Activated T-cell treated with anti-CD3 and anti-CD28 coated beads, Interleukin-2, amount 50 U/mL, for 4 hours (primary cell): ENCODE results near the gene MRPS34. TPM values are rescaled to one million over a fixed set of nuclear protein-coding genes. Genes with fewer than 3 reads are reported as not detected.
"Not testable (repeated sequence)": the region's sequence is repeated elsewhere in the genome, so short reads cannot be mapped to it uniquely, and the experiment has no call there.

Experiments used
- ATAC-seq, 2 donors: fragments of 200-7000 bp; cut with Tn5 transposase; one replicate each; pipeline ENCODE4 v1.10.0; 2021
- DNase-seq: peaks from one replicate; pipeline ENCODE4 v3.0.0-alpha.2; 2020
- H3K27me3 Mint-ChIP-seq: one replicate; pipeline ENCODE4 v1.8.0; 2021; ENCODE audit warnings: low read depth, mixed read lengths
- H3K36me3 Mint-ChIP-seq: one replicate; pipeline ENCODE4 v1.8.0; 2022; ENCODE audit warnings: mixed read lengths; ENCODE audit not compliant: insufficient read depth
- H3K4me1 Mint-ChIP-seq: one replicate; pipeline ENCODE4 v1.8.0; 2021; ENCODE audit warnings: low read depth, mixed read lengths
- H3K4me3 Mint-ChIP-seq: one replicate; pipeline ENCODE4 v1.8.0; 2021; ENCODE audit warnings: mild to moderate bottlenecking, moderate library complexity, mixed read lengths
- H3K9me3 Mint-ChIP-seq: one replicate; pipeline ENCODE4 v1.8.0; 2021; ENCODE audit warnings: mixed read lengths
- total RNA-seq, 3 donors: library from RNA; stranded (reverse); gene quantifications; one replicate each; pipeline ENCODE4 v1.2.1, GENCODE V29; 2021

Gene MRPS34
- total RNA-seq, 3 donors from 2014 or later = 223 to 288 (median 265) TPM

GRCh38 chr16:1746693-1747195, 26.2 kb downstream of the MRPS34 start:
- Mint-ChIP-seq H3K27me3 (no peaks in the 10 kb centered on the region), H3K36me3 (peaks cover 9% of the 10 kb centered on the region), H3K9me3 (no peaks in the 10 kb centered on the region), H3K4me3 (no peak overlapping the region), H3K4me1 (no peaks in the 10 kb centered on the region)
- DNase-seq (no peak), ATAC-seq (no peak)

DNA sequence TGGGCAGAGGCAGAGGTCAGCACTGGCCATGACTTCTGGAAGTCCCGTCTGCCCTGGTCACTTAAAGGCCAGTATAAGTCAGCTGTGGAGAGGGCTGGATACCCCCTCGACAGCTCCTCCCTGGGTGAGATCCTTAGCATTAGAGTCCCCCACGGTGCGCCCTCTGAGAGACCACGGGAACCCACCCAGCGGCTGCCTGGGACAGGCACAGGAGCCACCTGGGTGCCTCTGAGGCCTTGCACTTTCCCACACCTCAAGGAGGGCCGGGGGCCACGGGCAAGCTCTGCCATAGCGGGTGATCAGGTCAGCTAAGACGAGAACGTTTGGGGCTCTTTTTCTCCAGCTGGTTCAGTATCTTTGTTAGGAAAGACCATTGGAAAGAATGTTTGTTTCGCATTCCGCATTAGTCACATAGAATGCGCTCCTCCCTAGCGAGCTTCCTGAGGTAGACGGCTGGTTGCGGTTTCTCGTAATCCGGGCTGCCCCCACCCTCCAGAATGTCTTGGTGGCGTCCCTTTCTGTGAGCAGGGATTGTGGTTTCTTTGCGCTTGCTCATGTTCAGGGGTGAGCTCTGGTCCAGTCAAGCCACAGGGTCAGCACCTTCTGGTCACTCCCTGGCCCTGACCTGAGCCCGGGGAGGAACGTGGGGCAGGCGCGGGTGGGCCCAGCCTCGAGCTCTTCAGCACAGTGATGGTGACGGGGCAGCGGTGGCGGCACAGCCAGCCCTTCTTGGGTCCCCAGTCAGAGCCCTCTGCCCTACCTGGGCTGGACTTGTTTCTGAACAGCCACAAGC, 26.8 kb downstream of the MRPS34 start:
- no peak overlapping the region for H3K4me3 Mint-ChIP-seq
- no peaks in the 10 kb centered on the region for H3K27me3 Mint-ChIP-seq
- no peak for ATAC-seq
- H3K9me3 Mint-ChIP-seq = no peaks in the 10 kb centered on the region
- peaks cover 9% of the 10 kb centered on the region for H3K36me3 Mint-ChIP-seq
- DNase-seq = no peak
- H3K4me1 Mint-ChIP-seq = no peaks in the 10 kb centered on the region

DNA sequence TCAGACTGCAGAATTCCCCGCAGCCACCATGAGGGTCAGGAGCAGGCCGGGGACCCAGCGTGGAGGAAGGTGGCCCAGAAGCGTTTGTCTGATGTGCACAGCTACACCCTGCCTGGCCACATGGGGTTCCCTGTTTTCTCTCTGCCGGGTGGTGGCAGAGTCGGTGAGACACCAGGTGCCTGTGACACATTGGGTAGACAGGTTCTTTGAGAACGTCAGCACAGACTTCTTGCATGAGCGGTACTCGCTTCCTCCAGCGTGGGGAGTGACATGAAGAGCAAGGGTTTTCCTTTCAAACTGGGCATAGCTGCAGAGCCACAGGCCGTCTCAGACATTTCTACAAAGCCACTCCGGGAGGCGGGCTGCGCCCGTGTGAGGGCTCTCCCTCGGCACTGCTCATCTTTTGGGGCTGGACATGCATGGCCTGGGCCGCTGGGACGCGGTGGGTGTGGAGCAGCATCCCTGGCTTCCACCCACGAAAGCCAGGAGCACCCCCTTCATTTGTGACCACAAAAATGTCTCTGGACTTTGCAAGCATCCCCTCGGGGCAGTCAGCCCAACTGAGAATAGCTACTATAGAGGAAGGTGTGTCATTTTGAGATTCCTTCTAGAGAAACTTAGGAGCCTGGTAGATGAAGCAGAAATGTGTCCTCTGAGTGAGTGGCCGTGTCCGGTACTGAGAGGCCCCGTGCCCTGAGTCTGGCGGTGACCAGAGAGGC, 27.6 kb downstream of the MRPS34 start:
- Mint-ChIP-seq H3K4me1 (no peaks in the 10 kb centered on the region), H3K4me3 (no peak overlapping the region), H3K9me3 (no peaks in the 10 kb centered on the region), H3K36me3 (peaks cover 9% of the 10 kb centered on the region), H3K27me3 (no peaks in the 10 kb centered on the region)
- ATAC-seq (no peak), DNase-seq (no peak)

DNA sequence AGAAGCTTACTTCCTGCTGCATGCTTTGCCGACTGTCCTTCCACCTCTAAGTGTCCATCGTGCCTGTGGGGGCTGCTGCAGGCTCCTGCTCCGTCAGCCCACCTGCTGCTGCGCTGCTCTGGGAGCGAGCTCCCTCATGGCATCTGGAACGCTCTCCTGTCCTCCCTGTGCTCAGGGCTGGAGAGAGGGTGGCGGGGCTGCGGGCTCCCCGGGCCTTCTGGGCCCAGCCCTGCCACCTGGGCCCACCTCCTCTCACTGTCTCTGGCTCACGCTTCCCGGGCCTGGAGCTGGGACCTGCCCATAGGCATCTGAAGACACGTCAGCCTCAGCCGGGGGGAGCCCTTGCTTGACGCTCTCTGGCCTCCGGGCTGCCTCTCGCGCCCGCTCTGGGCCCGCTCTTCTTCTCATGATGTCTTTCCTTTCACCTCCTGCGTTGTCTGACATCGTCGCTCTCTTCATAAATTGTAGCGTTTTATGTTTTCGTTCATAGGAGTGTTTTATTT, 28.5 kb downstream of the MRPS34 start:
- no peaks in the 10 kb centered on the region for H3K27me3 Mint-ChIP-seq
- no peaks in the 10 kb centered on the region for H3K9me3 Mint-ChIP-seq
- no peak for ATAC-seq
- no peak overlapping the region for H3K4me3 Mint-ChIP-seq
- no peak for DNase-seq
- H3K36me3 Mint-ChIP-seq = peaks cover 9% of the 10 kb centered on the region
- no peaks in the 10 kb centered on the region for H3K4me1 Mint-ChIP-seq

DNA sequence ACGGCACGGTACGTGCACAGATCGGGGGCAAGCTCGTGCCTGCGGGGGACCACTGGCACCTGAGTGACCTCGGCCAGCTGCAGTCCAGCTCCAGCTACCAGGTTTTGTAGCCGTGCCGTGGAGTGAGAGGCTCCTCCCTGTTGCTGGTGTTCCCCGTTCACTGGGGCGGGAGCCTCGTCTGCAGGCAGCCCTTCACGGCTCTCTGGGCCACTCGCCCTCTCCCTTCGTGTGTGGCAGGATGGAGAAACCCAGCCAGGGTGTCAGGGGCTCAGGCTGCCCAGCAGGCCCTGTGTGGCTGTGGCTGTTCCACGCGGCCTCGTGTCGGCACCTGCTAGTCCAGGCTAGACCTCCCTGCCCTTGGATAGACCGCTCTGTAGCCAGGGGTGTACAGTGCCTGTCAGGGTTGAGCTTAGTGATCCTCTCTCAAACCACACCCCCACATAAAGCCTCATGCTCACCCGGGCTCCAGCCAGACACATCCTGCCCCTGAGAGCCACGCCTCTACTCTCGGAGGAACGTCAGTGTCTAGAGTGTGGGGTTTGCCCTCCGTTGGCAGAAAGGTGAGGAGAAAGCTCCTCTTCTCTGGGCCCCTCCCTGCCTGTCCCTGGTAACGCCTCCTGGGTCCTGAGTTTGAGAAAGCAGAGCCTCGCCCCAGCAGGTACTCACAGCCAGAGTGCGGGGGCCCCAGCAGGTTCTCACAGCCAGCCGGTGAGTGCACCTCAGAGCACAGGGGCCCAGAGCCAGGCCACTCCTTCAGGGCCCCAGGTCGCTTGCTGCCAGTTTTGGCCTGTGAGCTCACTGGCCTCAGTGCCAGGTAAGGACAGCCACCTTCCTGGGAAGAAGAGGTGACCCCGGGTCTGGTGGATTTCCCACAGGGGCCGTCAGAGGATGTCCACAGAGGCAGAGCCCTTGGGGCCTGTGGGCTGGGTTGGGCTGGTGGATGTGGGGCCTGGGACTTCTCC, 29.3 kb downstream of the MRPS34 start:
- ATAC-seq (no peak), DNase-seq (no peak)
- Mint-ChIP-seq H3K4me3 (no peak overlapping the region), H3K4me1 (no peaks in the 10 kb centered on the region), H3K36me3 (peaks cover 9% of the 10 kb centered on the region), H3K27me3 (no peaks in the 10 kb centered on the region), H3K9me3 (no peaks in the 10 kb centered on the region)

DNA sequence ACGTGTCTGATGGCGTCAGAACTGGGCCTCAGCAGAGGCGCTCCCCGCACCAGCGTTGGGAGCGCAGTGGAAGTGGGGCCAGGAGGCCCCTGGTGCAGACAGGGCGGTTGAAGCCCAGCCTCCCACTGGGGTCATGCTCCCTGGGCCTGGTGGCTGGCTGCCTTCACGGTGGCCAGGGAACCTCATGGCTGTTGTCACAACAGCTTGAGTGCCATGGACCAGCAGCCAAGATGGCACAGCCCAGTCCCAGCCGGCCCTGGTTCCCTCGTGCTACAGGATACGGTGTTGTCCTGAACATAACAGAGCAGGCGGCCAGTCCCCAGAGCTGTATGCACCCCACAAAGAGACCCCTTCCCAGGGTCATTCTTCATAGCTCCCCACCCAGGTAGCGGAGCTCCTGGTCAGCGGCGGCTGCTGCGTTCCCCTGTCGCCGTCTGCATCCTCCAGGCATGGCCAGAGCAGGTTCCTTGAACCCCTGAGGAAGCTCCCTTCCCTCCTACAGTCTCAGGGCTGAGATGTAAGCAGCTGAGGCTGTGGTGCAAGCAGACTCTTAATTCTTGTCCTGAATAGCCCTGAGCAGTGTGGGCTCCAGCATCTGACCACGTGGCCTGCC, 31.3 kb downstream of the MRPS34 start:
- Mint-ChIP-seq H3K4me3 (no peak overlapping the region), H3K9me3 (no peaks in the 10 kb centered on the region), H3K27me3 (no peaks in the 10 kb centered on the region), H3K36me3 (peaks cover 5% of the 10 kb centered on the region), H3K4me1 (no peaks in the 10 kb centered on the region)
- no peak for ATAC-seq
- DNase-seq = no peak

DNA sequence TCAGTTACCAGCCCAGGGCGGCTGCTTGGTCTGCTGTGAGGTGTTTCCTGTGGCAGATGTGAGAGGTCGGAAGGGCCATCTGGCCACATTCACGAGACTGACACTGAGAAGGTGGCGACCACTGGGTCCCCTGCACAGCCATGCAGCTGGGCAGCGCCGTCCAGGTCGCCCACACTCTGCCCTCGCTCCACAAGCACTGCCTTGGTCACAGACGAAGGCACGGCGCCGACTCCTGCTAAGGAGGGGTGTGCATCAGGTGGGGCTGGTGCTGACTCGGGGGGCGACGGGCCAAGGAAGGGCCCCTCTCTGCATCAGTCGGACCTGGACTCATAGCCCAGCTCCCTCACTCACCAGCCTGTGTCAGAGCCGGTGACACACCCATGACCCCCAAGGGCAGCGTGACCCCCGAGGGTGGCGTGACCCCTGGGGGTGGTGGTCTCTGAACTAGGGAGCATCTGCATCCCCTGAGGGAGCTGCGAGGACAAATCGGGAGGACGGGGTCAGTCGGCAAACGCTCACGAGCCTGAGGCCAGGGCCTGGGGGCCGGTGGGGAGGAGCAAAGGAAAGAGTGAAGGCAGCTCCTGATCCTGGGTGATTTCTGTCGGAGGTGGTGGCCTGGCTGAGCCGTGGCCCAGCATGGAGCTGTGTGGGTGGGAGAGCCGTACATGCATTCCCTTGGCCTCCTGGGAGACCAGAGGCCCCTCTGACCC, 32.0 kb downstream of the MRPS34 start:
- DNase-seq (no peak), ATAC-seq (no peak)
- no peak overlapping the region for H3K4me3 Mint-ChIP-seq
- peaks cover 5% of the 10 kb centered on the region for H3K36me3 Mint-ChIP-seq
- no peaks in the 10 kb centered on the region for H3K9me3 Mint-ChIP-seq
- H3K4me1 Mint-ChIP-seq = no peaks in the 10 kb centered on the region
- no peaks in the 10 kb centered on the region for H3K27me3 Mint-ChIP-seq

DNA sequence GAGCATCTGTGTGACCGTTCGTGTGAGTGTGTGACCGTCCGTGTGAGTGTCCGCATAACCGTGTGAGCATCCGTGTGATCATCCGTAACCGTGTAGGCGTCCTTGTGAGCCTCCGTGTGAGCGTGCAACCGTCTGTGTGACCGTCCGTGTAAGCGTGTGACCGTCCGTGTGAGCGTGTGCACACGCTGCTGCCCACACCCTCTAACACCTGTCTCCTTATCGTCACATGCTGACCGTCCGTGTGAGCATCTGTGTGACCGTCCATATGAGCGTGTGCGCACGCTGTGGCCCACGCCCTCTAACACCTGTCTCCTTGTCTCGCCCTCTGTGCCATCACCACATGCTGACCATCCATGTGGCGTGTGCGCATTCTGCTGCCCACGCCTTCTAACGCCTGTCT, 32.7 kb downstream of the MRPS34 start:
- no peak overlapping the region for H3K4me3 Mint-ChIP-seq
- peaks cover 5% of the 10 kb centered on the region for H3K36me3 Mint-ChIP-seq
- H3K9me3 Mint-ChIP-seq = no peaks in the 10 kb centered on the region
- H3K27me3 Mint-ChIP-seq = no peaks in the 10 kb centered on the region
- no peaks in the 10 kb centered on the region for H3K4me1 Mint-ChIP-seq
- no peak for DNase-seq
- no peak for ATAC-seq

DNA sequence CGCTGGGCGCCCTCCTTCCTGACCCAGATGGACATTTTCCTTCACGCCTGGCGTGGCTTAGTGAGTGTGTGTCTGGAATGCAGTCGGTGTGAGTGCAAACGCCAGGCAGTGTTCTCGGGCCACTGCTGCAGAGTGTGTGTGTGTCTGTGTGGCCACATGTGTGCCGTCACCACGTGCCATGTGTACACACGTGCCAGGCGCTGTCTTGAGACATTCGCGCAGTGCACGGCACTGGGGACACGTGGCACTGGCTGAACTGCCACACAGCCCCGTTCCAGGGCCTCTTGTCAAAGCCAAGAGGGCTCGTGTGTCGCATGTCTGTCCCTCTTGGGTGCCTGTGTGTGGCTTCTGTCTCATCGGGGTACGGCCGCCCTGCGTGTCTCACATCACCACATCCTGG, 38.1 kb downstream of the MRPS34 start:
- no peaks in the 10 kb centered on the region for H3K27me3 Mint-ChIP-seq
- ATAC-seq (no peak), DNase-seq (no peak)
- H3K36me3 Mint-ChIP-seq = peaks cover 3% of the 10 kb centered on the region
- H3K4me1 Mint-ChIP-seq = no peaks in the 10 kb centered on the region
- H3K9me3 Mint-ChIP-seq = no peaks in the 10 kb centered on the region
- no peak overlapping the region for H3K4me3 Mint-ChIP-seq

DNA sequence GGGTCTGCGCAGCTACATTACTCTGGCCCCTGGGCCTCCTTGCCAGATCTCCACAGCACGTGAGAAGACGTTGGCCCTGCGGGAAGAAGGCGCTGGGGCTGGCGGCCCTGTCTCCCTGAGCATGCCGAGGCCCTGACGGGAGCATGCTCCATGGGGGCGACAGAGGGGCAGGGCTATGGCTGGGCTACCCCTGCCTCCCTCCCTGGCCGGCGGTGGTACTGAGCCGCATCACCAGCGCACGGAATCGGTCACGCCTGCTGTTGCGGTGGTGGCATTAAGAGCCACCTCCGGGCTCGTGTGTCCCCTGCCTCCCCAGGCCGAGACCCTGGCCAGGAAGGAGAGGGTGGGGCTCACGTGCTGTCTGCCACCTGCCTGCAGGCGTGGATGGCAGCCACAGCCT, 38.8 kb downstream of the MRPS34 start:
- no peak for ATAC-seq
- Mint-ChIP-seq H3K36me3 (peaks cover 3% of the 10 kb centered on the region), H3K27me3 (no peaks in the 10 kb centered on the region), H3K4me3 (no peak overlapping the region), H3K9me3 (no peaks in the 10 kb centered on the region), H3K4me1 (no peaks in the 10 kb centered on the region)
- DNase-seq = no peak

- not testable (repeated sequence) for H3K36me3 Mint-ChIP-seq, H3K9me3 Mint-ChIP-seq, DNase-seq, H3K4me1 Mint-ChIP-seq, H3K27me3 Mint-ChIP-seq, ATAC-seq, H3K4me3 Mint-ChIP-seq
Measured at GRCh38 chr16:1732551-1732987, 40.4 kb downstream of the MRPS34 start.

DNA sequence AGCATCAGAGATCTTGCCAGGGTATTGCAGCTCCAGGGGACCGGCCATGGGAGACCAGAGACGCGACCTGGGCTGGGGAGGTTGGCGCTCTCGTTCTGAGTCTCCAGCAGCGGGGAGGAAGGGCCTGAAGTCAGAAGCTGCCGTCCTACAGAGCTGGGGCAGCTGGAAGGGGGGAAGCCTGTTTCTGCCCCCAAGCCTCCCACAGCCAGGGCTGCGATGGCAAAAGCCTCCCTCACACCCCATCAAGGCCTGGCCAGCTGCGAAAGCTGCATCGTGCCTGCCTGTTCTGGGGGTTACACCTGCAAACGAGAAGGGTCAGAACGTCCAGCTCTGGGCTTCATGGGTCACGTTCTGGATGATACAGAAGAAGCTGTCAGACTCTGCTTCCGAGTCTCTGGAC, 40.9 kb downstream of the MRPS34 start:
- no peak overlapping the region for H3K4me3 Mint-ChIP-seq
- ATAC-seq (no peak), DNase-seq (no peak)
- H3K36me3 Mint-ChIP-seq = peaks cover 10% of the 10 kb centered on the region
- H3K4me1 Mint-ChIP-seq = peaks cover under 1% of the 10 kb centered on the region
- no peaks in the 10 kb centered on the region for H3K27me3 Mint-ChIP-seq
- no peaks in the 10 kb centered on the region for H3K9me3 Mint-ChIP-seq

DNA sequence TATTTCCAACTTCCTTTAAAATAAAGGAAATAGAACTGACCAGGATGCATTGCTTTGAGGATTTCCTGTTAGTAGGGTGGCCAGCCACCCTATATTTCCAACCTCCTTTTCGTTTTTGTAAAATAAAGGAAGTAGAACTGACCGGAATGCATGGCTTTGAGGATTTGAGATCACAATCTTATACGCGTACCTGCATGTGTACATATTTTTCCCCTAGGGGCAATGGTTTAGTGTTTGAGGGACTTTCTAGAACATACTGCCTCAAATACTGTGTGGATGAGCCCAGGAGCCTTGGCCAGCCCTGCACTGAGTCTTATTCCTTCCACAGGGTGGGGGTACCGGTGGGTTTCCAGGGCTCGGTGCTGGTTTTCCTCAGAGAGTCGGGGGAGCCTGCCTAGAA, 41.3 kb downstream of the MRPS34 start:
- Mint-ChIP-seq H3K9me3 (no peaks in the 10 kb centered on the region), H3K4me1 (peaks cover 3% of the 10 kb centered on the region), H3K36me3 (peaks cover 13% of the 10 kb centered on the region), H3K27me3 (no peaks in the 10 kb centered on the region), H3K4me3 (no peak overlapping the region)
- ATAC-seq (no peak), DNase-seq (no peak)
